Non-pigmented ciliary epithelial cell (primary cell): ENCODE data around the gene GNB3.
"Not testable (repeated sequence)": the region's sequence is repeated elsewhere in the genome, so short reads cannot be mapped to it uniquely, and the experiment has no call there.

Source experiments
- DNase-seq: peaks from one replicate; pipeline ENCODE4 v3.0.0-alpha.2; 2010; ENCODE audit warnings: low read depth

GNB3 gene

DNA sequence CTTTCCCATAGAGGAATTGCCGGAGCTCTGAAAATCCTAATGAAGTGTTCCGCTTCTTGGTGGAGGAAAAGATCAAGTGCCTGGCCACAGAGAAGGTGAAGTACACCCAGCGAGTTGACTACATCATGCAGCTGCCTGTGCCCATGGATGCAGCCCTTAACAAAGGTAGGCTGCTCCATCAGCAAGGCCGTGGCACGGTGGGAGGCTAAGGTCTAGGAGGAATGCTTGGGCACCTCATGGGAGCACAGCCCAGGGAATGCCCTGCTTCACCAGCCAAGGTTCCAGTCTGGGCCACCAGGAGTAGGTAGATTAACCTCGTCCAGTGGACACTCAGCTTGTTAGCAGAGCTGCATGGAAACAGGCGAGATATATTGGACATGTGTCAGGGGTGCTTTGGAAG is 20.2 kb downstream of the GNB3 start:
- no peak for DNase-seq

DNA sequence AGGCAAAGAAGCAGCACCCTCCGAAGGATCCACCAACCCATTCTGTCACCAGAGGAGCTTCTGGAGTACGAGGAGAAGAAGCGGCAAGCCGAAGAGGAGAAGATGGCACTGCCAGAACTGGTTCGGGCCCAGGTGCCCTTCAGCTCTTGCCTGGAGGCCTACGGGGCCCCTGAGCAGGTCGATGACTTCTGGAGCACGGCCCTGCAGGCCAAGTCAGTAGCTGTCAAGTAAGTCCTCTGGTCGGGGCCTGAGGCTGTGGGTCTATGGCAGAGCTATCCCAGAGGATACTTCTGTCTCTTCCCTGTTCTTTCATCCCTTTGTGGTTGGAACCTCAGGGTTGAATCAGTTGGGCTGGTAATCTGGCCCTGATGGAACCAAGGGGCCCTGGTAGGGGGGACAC is 20.7 kb downstream of the GNB3 start:
- no peak for DNase-seq

DNA sequence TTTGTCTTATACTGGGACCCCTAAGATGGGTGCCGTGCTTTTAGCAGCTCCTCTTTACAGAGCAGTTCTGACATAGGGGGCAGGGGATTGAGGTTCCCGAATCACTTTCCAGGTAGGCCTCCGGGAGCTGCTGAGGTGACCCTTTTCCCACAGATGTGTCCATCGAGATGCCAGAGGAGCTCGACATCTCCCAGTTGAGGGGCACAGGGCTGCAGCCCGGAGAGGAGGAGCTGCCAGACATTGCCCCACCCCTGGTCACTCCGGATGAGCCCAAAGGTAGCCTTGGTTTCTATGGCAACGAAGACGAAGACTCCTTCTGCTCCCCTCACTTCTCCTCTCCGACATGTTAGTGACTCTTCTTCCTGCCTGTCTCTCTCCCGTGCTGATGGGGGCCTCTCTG is 22.3 kb downstream of the GNB3 start:
- no peak for DNase-seq

DNA sequence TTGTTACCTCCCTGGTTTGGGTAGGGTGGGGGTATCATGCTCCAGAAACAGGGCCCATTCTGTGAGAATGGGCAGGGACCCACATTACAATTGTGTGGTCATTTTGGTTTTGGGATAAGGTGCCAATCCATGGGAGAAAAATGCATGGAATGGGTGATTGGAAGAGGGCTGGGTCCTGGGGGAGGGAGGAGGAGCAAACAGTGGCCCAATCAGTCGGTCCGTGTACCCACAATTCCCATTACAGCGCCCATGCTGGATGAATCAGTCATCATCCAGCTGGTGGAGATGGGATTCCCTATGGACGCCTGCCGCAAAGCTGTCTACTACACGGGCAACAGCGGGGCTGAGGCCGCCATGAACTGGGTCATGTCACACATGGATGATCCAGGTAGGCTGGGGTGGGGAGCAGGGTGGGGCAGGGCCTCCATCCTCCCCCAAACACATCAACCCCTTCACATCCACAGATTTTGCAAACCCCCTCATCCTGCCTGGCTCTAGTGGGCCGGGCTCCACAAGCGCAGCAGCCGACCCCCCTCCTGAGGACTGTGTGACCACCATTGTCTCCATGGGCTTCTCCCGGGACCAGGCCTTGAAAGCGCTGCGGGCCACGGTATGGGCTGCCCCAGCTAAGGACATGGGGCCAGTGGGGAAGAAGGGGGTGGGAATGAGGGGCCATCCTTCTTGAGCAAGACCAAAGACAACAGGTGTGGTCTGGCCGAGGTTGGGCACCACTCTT is 23.0 kb downstream of the GNB3 start:
- no peak for DNase-seq

DNA sequence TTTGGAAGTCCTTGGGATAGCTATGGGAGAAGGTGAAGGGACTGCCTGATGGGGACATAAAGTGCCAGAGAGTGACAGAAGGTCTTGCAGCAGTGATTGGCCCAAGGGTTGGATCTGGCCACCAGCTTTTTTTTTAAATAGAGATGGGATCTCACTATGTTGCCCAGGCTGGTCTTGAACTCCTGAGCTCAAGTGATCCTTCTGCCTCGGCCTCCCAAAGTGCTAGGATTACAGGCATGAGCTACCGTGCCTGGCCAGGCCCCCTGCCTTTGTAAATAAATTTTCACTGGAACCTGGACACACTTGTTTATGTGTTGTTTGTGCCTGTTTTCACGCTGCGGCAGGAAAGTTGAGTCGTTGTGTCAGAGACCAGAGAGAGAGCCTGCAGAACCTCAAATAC is 24.6 kb downstream of the GNB3 start:
- not testable (repeated sequence) for DNase-seq

DNA sequence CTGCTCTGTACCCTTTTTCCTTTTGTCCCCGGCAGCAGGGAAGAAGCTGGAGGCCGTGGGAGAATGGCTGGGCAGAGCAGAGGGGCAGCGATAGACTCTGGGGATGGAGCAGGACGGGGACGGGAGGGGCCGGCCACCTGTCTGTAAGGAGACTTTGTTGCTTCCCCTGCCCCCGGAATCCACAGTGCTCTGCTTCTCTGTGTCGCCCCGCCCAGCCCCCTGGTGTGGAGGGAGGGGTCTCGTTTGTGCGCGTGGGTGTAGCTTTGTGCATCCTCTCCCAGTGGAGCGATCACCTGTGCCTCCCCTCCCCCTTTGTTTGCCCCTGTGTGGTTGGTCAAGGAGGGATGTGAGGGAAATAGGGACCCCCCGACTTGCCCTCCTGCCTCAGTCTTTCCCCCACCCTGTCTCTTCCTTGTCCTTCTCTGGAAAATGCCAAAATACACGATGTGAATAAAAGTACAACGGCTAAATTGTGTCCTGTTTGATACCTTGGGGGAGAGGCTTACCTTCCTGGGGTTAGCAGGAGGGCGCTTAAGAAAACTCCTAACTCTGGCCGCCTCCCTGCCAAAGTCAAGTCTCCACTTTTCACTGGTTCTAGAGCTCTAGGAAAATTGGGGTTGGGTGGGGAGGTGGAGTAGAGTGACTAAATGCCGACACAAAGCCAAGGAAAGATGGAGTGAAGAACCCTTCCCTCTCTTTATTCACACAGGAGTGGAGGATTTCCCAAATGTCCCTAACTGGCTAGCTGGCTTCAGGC is 25.6 kb downstream of the GNB3 start:
- DNase-seq, result no peak

DNA sequence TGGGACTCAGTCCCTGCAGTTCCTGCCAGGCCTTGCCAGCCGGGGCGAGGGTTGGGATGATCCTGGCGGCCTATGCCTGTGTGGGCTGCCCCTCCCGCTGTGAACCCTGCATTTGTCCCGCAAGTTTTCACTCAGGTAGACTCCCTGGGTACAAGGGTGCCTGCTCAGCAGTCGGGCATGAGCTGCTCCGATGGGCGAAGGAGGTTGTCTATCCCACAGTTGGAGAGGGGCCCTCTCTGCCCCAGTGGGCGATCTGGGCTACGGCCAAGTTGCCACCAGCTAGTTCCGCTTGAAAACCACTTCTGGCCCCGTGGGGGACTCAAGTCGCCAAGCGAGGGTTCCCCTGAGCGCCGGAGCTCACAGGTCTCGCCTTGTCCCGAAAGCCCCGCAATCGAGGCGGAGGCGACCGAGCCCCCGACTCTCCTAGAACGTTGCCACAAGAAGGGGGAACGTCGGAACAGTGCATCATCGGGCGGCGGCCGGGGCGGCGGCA is 26.2 kb downstream of the GNB3 start:
- DNase-seq, result no peak

DNA sequence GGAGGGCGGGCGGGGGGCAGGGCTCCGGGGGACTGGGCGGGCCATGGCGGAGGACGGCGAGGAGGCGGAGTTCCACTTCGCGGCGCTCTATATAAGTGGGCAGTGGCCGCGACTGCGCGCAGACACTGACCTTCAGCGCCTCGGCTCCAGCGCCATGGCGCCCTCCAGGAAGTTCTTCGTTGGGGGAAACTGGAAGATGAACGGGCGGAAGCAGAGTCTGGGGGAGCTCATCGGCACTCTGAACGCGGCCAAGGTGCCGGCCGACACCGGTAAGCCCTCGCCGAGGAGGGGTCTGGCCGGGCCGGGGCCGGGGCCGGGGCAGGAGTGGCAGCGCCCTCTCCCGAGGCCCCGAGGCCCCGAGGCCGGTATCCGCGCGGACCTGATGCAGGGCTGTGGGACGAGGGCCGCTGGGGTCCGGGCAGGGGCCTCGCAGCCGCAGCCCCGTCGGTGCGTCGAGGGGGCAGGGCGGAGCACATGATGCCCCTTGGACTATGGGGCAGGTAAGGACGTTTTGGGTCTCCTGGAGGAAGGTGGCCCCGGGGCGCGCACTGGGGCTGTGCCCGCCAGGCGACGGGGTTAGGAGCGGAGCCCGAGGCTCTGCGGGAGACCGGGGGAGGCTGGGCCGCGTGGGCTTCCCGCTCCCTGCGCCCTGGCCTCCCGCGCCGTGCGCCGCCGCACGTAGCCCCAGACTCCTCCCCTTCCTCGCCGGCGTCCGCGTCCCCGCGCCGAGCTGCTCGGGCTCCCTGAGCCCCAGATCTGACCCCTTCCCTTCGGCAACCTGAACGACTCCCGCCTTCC is 26.9 kb downstream of the GNB3 start, which contains the start of gene TPI1:
Gene TPI1 (plus strand): TSS at position 119 of the 798 bp plus-strand sequence. CDS start 36 bp downstream, at position 155.
- DNase-seq, result no peak

DNA sequence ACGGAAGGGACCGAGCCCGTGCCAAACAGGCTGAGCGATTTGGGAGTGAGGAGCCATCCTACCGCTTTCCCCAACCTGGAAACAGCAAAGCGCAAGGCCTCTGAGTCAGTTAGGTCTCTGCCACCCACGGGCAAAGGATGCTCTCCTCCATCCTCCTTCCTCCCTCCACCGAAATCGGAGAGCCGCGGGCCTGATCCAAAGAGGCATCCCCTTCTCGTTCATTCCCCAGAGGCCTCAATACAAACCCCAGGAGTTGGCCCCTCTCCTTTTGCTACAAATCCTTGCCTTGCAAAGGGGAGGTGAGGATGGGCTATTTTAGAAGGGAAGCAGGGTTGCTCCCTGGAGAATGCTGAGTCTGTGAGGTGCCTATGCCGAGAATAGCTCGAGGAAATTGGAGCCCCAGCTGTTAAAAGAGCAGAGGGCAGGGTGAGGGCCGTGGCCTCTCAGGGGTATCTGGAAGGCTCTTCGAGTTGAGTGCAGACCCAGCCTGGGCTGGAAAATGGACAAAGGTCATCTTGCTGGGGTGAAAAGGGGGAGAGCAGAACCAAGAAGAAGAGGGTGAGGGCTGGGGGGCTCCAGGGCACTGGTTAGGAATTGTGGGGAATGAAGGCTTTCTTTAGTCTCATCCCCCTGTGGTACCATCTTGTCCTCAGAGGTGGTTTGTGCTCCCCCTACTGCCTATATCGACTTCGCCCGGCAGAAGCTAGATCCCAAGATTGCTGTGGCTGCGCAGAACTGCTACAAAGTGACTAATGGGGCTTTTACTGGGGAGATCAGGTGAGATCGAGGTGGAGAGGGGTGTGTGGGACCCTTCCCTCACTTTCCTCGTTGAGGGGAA is 27.7 kb downstream of the GNB3 start:
- DNase-seq, result no peak

DNA sequence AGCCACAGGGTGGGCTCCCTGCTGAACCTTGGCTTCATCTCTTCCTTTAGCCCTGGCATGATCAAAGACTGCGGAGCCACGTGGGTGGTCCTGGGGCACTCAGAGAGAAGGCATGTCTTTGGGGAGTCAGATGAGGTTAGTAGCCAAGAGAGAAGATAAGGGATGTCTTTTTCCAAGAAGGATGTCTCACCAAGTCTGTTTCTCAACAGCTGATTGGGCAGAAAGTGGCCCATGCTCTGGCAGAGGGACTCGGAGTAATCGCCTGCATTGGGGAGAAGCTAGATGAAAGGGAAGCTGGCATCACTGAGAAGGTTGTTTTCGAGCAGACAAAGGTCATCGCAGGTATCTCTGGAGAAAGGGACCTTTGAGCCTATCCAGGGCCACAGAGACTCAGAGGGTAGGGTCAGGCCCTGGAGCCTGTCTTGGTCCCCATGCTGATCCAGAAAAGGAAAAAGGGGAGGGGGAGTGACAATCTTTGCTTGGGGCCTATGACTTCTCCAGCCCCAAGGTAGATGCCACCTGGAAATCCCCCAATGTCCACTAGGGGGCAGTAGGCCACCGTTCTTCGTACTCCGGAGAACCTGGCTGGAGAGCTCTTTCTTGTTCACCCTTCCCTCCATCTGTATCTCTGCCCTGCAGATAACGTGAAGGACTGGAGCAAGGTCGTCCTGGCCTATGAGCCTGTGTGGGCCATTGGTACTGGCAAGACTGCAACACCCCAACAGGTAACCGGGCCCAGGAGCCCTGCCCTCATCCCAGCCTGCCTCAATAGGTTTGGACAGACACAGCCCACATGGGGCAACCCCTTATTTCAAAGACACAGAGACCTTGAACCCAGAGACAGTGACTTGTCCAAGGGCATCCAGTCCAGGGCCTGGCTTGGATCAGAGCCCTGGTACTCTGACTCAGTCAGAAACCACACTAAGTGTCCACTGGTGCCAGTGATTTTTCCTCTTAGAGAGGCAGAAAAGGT is 28.6 kb downstream of the GNB3 start:
- no peak for DNase-seq

DNA sequence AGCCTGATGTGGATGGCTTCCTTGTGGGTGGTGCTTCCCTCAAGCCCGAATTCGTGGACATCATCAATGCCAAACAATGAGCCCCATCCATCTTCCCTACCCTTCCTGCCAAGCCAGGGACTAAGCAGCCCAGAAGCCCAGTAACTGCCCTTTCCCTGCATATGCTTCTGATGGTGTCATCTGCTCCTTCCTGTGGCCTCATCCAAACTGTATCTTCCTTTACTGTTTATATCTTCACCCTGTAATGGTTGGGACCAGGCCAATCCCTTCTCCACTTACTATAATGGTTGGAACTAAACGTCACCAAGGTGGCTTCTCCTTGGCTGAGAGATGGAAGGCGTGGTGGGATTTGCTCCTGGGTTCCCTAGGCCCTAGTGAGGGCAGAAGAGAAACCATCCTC is 29.6 kb downstream of the GNB3 start:
- not testable (repeated sequence) for DNase-seq

DNA sequence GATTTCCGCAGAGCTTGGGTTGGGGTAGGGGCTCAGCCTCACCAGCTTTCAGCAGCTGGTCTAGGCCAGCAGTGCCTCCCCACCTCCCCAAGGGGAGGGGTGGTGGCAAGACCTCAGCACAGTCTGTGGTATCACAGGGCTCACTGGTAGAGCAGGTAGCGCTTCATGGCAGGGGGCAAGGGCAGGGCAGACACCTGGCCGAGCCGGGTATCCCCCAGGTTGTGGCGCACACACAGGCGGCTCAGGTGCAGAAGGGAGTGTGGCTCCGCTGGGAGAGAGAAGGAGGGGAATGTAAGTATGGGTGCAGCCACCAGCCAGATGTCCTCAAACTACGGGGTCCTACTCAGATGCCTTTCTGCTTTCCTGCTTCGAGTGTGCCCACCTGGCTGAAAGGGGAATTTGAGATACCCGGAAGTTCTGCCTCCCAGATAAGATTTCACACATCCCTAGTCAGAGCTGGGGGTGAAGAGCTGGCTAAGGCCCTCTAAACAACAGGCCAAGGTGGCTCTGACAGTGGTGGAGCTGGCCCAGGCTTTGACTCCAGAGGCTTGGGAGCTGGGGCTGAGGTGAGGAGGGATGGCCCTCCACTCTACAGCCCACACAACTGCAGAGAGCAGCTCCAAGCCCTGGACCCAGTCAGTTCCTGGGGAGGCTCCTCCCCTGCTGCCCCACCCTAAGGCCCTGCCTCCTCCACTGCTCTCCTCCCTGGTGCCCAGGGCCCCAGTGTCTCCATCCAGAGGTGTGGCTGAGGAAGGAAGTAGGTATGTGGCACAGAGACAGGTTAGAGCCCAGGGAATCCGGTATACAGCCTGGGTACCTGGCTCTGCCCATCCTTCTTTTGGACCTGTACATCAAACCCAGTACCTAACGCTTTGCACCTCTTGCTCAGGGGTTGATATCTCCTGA is 30.6 kb downstream of the GNB3 start:
- DNase-seq, result no peak

DNA sequence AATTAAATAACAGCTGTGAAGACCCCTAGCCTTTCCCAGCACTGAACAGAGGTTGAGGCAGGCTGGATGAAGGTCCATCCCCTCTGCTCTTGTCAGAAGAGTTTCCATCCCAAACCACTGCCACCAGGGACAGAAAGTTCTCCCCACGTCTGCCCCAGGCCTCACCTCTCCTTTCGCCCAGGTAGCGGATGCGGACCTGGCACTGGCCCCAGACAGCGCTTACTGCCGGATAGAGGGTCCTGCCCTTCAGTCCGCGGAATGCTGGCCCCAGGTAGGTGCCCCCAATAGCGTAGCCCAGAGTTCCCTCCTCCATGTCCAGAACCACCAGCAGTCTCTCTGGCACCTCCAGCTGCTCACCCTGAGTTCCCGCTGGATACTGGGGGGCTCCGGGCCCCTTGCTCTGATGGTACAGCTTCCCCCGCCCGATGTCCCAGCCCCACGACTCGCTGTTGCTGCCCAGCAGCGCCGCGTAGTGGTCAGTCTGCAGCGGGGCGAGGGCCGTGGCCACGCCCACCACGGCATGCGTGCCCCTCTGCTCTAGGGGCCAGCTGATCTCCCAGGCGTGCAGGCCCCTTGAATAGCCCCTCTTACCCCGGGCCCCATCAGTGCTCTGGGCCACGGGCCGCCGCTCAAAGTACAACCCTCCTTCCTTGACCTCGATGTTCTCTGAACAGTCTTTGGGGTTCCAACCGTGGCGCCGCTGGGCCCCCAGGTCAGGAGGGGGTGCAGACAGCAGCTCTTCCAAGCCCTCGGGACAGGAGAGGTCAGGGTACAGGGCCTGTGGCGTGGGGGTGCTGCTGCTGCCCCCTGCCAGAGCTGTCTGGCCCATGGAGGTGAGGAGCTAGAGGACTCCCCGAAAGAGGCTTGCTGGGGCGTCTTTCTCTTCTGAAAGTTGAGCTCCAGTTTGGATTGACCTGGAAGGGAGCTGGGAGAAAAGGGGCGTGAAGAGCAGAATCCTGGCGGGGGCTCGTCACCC is 31.6 kb downstream of the GNB3 start:
- DNase-seq, result no peak

DNA sequence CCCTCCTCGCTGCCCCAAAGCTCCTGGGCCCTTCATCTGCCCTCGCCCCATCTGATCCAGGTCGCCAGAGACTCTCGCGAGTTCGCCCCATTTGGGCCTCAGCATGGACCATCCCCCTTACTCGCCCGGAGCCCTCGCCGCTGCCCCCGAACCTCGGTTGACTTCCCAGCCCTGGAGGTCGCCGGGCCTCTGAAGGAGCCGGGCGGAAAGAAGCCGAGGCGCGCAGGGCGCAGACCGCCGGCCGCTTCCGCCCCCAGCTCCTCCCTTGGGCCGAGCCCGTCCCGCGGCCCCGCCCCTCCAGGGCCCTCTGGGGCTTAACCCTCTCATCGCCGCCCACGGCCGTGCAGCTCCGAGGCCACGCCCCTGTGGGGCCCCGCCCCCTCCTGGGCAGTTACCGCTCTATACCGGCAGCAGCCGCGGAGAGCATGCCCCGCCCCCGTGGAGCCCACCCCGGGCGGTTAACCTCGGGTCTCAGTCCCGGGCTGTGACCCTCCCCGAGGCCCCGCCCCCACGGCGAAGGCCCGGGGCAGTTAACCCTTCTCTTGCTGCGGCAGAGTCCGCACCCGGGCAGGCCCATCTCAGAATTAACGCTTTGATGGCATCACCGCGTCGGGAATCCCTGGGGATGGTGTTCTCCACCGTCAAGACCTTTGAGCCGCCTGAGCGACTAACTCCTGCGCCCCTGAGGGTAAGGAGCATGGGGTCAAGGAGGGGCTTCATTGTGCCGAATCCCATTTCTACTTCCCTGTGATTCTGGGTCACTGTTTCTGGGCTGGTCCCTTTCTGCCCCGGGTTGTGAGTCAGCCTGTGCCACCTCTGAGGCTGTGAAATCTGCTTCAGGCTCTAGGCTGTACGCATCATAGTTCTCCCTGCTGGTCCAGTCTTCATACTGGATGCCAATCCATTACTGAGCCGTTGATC is 32.6 kb downstream of the GNB3 start, which contains the start of gene SPSB2:
Gene SPSB2 (minus strand): TSS at position 210 of the 921 bp plus-strand sequence. CDS start 402 bp downstream, outside the sequence.
- no peak for DNase-seq

DNA sequence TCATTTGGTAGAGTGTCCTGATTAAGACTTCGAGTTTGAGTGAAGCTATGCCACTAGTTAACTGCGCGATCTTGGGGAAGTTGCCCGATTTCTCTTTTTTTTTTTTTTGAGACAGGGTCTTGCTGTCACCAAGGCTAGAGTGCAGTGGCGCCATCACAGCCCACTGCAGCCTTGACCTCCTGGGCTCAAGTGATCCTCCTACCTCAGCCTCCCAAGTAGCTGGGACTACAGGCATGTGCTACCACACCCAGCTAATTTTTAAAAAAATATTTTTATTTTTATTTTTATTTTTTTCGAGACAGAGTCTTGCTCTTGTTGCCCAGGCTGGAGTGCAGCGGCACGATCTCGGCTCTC is 33.3 kb downstream of the GNB3 start:
- not testable (repeated sequence) for DNase-seq

DNA sequence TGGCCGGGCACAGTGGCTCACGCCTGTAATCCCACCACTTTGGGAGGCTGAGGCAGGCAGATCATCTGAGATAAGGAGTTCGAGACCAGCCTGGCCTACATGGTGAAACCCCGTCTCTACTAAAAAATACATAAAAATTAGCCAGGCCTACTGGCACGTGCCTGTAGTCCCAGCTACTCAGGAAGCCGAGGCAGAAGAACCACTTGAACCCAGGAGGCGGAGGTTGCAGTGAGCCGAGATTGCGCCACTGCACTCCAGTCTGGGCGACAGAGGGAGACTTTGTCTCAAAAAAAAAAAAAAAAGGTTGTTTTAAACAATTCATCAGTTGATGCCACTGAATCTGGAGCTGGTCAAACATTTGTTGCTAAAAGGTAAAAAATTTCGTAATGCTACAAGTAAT is 39.1 kb downstream of the GNB3 start:
- DNase-seq, result not testable (repeated sequence)

DNA sequence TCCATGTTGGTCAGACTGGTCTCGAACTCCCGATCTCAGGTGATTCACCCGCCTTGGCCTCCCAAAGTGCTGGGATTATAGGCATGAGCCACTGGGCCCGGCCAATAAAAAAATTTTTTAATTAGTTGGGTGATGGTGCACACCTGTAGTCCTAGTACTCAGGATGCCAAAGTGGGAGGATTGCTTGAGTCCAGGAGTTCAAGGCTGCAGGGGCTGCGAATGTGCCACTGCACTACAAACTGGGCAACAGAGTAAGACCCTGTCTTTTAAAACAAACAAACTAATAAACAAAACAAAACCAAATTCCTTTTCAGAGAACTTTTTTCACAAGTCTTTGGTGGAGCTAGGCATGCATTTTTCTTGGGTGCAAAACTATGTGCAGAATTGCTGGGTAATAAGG is 42.5 kb downstream of the GNB3 start:
- DNase-seq, result no peak
